ENCODE data around the gene IDH3B.

IDH3B gene

DNA sequence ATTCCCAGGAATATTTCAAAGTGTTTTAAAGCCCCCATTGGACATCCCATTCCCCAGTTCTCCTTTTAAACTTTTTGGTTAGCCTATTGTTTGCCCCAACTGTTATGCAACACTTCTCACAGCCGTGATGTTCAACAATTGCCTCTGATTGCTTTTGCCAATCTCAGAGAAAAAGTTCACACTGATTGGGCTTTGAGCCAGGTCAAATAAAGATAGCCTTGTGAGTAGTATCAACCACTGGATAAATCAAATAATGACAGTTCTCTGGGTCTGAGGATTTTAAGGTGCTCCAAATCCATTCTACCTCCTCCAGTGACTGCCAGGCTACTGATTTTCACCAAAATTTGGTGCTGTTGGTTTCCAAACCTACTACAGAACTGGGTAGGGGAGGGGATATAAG lies 30.6 kb downstream of the IDH3B start:
- in situ Hi-C loops (cut with MboI; ENCODE audit: low pct_unique_long_range_greater_than_20kb, low sequenced_read_pairs, unreplicated experiment) = no loop called here
- TF ChIP-seq, protein P1, sequence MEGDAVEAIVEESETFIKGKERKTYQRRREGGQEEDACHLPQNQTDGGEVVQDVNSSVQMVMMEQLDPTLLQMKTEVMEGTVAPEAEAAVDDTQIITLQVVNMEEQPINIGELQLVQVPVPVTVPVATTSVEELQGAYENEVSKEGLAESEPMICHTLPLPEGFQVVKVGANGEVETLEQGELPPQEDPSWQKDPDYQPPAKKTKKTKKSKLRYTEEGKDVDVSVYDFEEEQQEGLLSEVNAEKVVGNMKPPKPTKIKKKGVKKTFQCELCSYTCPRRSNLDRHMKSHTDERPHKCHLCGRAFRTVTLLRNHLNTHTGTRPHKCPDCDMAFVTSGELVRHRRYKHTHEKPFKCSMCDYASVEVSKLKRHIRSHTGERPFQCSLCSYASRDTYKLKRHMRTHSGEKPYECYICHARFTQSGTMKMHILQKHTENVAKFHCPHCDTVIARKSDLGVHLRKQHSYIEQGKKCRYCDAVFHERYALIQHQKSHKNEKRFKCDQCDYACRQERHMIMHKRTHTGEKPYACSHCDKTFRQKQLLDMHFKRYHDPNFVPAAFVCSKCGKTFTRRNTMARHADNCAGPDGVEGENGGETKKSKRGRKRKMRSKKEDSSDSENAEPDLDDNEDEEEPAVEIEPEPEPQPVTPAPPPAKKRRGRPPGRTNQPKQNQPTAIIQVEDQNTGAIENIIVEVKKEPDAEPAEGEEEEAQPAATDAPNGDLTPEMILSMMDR (IDR thresholded peaks at IDR 0.05; ENCODE audit: extremely low read depth, insufficient read depth, missing control alignments) = no peak
- DNase-seq (ENCODE audit: low spot score) = no peak

DNA sequence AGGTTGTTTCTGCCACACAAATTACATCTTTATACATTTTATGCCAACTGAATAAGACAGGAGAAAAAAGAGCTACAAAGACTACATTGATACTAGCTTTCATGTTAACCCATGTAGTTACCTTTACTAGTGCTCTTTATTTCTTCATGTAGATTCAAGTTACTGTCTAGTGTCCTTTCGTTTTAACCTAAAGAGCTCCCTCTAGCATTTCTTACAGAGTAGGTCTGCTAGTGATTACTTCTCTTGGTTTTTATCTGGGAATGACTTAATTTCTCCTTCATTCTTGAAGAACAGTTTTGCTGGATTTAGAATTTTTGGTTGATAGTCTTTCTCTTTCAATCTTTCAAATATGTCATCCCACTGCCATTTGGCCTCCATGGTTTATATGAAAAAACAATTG lies 32.8 kb downstream of the IDH3B start:
- no peak for DNase-seq (ENCODE audit: low spot score)

DNA sequence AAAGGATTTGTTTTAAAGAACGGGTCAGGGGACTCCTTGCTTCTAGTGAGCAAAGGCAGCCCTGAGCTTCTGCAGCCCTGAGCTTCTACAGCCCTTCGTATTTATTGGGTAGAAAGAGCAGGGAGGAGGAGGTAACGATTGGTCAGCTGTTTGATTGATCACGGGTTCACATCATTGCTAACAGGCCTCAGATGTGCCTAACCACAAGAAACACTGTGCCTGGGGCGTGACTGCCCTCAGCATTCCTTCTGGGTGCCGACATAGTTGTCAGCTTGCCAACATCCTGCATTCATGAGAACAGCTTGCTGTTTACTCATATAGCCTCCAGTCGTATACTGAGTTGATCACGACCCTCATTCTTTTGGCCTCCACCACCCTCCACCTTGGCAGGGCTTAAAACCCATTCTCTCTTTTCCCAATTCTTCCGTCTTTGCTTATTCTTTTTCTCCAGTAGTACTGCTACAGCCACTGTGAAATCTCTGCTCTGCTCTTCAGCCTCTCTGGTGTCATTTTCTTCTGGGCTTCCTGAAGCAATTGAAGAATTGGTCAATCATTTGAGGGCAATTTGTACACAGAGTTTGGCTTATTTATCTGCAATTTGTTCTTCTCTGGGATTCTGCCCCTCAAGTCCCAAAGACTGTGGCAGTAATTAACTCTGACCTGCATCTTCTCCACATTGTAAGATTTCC lies 37.0 kb downstream of the IDH3B start:
- in situ Hi-C loops (cut with MboI; ENCODE audit: low pct_unique_long_range_greater_than_20kb, low sequenced_read_pairs, unreplicated experiment) = no loop called here
- DNase-seq (ENCODE audit: low spot score) = no peak
- TF ChIP-seq, protein P1 (IDR thresholded peaks at IDR 0.05; ENCODE audit: extremely low read depth, insufficient read depth, missing control alignments) = no peak

More for the DNA sequence above, 32.8 kb downstream of the IDH3B start:
- in situ Hi-C loops (cut with MboI; ENCODE audit: low pct_unique_long_range_greater_than_20kb, low sequenced_read_pairs, unreplicated experiment) = no loop called here
- TF ChIP-seq, protein P1 (IDR thresholded peaks at IDR 0.05; ENCODE audit: extremely low read depth, insufficient read depth, missing control alignments) = no peak

DNA sequence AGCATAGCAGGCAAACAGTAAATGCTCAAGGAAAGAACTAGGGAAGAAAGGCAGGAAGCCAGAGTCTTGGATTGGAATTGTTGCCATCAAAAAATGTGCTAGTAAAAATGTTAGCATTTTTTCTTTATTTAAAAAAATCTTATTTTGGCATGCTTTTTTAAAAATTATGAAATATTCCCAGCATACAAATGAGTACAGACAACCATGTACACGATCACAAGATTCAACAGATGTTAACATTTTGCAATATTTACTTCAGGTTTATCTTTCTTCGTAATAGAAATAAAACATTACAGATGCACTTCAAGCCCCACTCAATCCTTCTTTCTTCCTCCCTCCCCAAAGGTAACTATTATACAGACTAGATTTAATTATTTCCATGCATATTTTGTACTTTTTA lies 39.0 kb downstream of the IDH3B start:
- TF ChIP-seq, protein P1 (IDR thresholded peaks at IDR 0.05; ENCODE audit: extremely low read depth, insufficient read depth, missing control alignments) = no peak
- no peak for DNase-seq (ENCODE audit: low spot score)
- in situ Hi-C loops (cut with MboI; ENCODE audit: low pct_unique_long_range_greater_than_20kb, low sequenced_read_pairs, unreplicated experiment) = no loop called here

DNA sequence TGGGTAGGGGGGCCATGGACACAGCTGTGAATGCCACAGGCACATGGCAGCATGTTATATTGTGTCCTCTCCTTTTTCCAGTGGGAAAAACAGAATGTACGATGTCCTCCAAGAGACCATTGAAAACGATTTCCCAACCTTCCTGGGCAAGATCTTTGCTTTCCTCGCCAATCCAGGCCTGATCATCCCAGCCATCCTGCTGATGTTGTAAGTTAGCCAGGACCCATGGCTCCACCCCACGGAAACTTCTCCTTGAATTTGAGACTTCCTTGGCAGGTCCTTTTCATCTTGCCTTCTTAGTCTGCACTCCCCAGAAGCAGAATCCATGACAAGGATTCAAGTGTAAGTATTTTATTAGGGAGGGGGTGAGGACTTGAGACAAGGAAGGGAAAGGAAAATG lies 39.8 kb downstream of the IDH3B start:
- TF ChIP-seq, protein P1 (IDR thresholded peaks at IDR 0.05; ENCODE audit: extremely low read depth, insufficient read depth, missing control alignments) = no peak
- in situ Hi-C loops (cut with MboI; ENCODE audit: low pct_unique_long_range_greater_than_20kb, low sequenced_read_pairs, unreplicated experiment) = no loop called here
- DNase-seq (ENCODE audit: low spot score) = no peak

DNA sequence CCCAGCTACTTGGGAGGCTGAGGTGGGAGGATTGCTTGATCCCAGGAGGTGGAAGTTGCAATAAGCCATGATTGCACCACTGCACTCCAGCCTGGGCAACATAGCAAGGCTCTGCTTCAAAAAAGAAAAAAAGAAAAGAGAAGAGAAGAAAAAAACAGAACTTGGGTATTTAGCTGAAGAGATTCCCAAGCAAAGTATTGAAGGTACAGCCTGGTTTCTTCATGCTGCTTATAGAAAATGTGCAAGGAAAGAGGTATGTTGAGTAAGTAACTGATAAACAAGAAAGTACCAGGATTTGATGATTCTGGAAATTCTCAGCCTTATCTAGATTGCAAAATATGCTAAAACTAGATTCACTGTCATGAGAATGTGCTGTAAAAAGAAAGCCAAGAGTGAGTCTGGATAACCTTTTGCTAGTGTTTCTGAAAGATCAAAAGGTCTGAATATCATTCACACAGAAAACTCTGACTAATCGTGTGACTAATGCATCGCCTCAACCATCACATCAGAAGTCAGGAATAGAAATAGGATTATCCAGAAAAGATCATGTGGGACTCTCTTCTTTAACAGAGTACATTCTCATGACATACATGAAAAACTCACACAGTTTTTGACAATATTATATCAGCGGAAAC lies 43.9 kb downstream of the IDH3B start:
- no peak for DNase-seq (ENCODE audit: low spot score)
- in situ Hi-C loops (cut with MboI; ENCODE audit: low pct_unique_long_range_greater_than_20kb, low sequenced_read_pairs, unreplicated experiment) = no loop called here
- TF ChIP-seq, protein P1 (IDR thresholded peaks at IDR 0.05; ENCODE audit: extremely low read depth, insufficient read depth, missing control alignments) = no peak
